Measurements from ENCODE around the gene GPC2.
"Not testable (repeated sequence)": the region's sequence is repeated elsewhere in the genome, so short reads cannot be mapped to it uniquely, and the experiment has no call there.

The GPC2 gene

GRCh38 chr7:100153708-100154535 is 23.3 kb downstream of the GPC2 start:
- DNase-seq = no peak

GRCh38 chr7:100152937-100153666 is 24.1 kb downstream of the GPC2 start:
- no peak for DNase-seq

- peak in 1 of 56 donors; percentile 15 for DNase-seq
Observed at GRCh38 chr7:100152404-100152803, 24.8 kb downstream of the GPC2 start.

- peak; percentile 68 to 100 (median 99) for DNase-seq
Observed at GRCh38 chr7:100148559-100149328, 28.4 kb downstream of the GPC2 start, which contains the start of gene LAMTOR4. Gene LAMTOR4 (plus strand): TSS chr7:100148918. CDS start chr7:100148973, 55 bp downstream.

GRCh38 chr7:100148225-100148558 is 29.0 kb downstream of the GPC2 start:
- DNase-seq = no peak

- DNase-seq = no peak
Observed at GRCh38 chr7:100147278-100147677, 29.9 kb downstream of the GPC2 start.

GRCh38 chr7:100146350-100146749 is 30.8 kb downstream of the GPC2 start:
- not testable (repeated sequence) for DNase-seq

GRCh38 chr7:100142461-100142860 is 34.7 kb downstream of the GPC2 start:
- DNase-seq = no peak

- no peak for DNase-seq
Observed at GRCh38 chr7:100141555-100141949, 35.6 kb downstream of the GPC2 start.

- DNase-seq = no peak
Observed at GRCh38 chr7:100137851-100138760, 39.1 kb downstream of the GPC2 start.

- DNase-seq = peak in 27 of 56 donors; percentile 9 to 66 (median 25)
Observed at GRCh38 chr7:100132697-100133151, 44.5 kb downstream of the GPC2 start.

GRCh38 chr7:100132126-100132525 is 45.1 kb downstream of the GPC2 start:
- no peak for DNase-seq

GRCh38 chr7:100130608-100131453 is 46.4 kb downstream of the GPC2 start:
- DNase-seq = peak in 48 of 56 donors; percentile 9 to 87 (median 48)

- DNase-seq = not testable (repeated sequence)
Observed at GRCh38 chr7:100130220-100130607, 47.0 kb downstream of the GPC2 start.

GRCh38 chr7:100128637-100128963 is 48.6 kb downstream of the GPC2 start:
- DNase-seq = no peak

GRCh38 chr7:100127866-100128636 is 49.1 kb downstream of the GPC2 start:
- DNase-seq = peak in 11 of 56 donors; percentile 5 to 70 (median 37)

- DNase-seq = peak; percentile 56 to 93 (median 84)
Observed at GRCh38 chr7:100126931-100127865, 50.0 kb downstream of the GPC2 start, which contains the start of gene MBLAC1. Gene MBLAC1 (plus strand): TSS chr7:100126967. CDS start chr7:100127396, 429 bp downstream.
